Neutrophil (primary cell): ENCODE data around the gene MIXL1.
"Not testable (repeated sequence)": the region's sequence is repeated elsewhere in the genome, so short reads cannot be mapped to it uniquely, and the experiment has no call there.

ENCODE experiments used
- H3K27ac ChIP-seq: fragments of 200-600 bp; sonication (generic); 2 replicates; pipeline ENCODE4 v1.5.1; 2016; ENCODE audit warnings: mild to moderate bottlenecking, moderate library complexity
- H3K27me3 ChIP-seq: fragments of 200-600 bp; sonication (generic); 2 replicates; pipeline ENCODE4 v1.6.0; 2016; ENCODE audit warnings: mild to moderate bottlenecking
- H3K36me3 ChIP-seq: fragments of 200-600 bp; sonication (generic); 2 replicates; pipeline ENCODE4 v1.5.1; 2017
- H3K4me1 ChIP-seq, 2 experiments: fragments of 200-600 bp in 1 of 2; sonication (generic) in 1 of 2; 1 replicate in 1 of 2; 2 replicates in 1 of 2; pipeline versions ENCODE4 v1.5.1 to v1.6.1; 2013 to 2016; ENCODE audit warnings: low read depth in 1 of 2, low read length in 1 of 2, mild to moderate bottlenecking in 1 of 2, moderate library complexity in 1 of 2; ENCODE audit not compliant: control insufficient read depth in 1 of 2, insufficient read depth in 1 of 2
- H3K4me3 ChIP-seq, 2 experiments: fragments of 200-600 bp in 1 of 2; sonication (generic) in 1 of 2; 1 replicate in 1 of 2; 2 replicates in 1 of 2; pipeline ENCODE4 v1.5.1; 2013 to 2016; ENCODE audit warnings: low read depth in 1 of 2, low read length in 1 of 2, mild to moderate bottlenecking in 1 of 2, moderate library complexity in 1 of 2
- H3K9me3 ChIP-seq: fragments of 200-600 bp; sonication (generic); 2 replicates; pipeline ENCODE4 v1.5.1; 2016
- TF ChIP-seq, protein P1 (sequence below): fragments of 200-600 bp; sonication (generic); IDR thresholded peaks from 2 replicates; pipeline ENCODE4 v1.5.1; 2016; ENCODE audit warnings: antibody characterized with exemption

MIXL1 gene

DNA sequence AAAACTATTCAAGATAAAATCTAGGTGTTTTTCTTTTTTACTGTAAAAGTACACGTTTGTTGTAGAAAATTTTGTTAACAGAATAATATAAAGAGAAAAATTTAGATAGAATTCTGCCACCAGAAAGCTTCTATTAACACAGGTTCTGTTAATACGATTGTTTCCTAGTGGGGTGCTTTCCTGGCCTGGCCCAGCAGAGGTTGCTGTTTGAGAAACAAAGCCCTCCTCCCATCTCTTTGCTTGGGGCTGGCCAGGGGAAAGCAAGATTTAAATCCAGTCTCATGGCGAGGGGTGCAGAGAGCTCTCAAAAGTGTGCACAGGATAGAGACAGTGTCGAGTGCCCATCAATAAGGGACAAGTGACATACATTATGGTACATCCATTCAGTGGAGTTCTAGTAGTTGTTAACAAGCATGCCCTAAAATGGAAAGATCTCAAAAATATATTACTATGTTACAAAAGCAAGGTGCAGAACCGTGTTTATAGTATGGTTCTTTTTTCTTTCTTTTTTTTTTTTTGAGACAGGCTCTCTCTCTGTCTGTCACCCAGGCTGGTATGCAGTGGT lies 22.4 kb upstream of the MIXL1 start:
- no peaks in the 10 kb centered on the region for H3K9me3 ChIP-seq
- TF ChIP-seq, protein P1, sequence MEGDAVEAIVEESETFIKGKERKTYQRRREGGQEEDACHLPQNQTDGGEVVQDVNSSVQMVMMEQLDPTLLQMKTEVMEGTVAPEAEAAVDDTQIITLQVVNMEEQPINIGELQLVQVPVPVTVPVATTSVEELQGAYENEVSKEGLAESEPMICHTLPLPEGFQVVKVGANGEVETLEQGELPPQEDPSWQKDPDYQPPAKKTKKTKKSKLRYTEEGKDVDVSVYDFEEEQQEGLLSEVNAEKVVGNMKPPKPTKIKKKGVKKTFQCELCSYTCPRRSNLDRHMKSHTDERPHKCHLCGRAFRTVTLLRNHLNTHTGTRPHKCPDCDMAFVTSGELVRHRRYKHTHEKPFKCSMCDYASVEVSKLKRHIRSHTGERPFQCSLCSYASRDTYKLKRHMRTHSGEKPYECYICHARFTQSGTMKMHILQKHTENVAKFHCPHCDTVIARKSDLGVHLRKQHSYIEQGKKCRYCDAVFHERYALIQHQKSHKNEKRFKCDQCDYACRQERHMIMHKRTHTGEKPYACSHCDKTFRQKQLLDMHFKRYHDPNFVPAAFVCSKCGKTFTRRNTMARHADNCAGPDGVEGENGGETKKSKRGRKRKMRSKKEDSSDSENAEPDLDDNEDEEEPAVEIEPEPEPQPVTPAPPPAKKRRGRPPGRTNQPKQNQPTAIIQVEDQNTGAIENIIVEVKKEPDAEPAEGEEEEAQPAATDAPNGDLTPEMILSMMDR: no peak
- no peaks in the 10 kb centered on the region for H3K27me3 ChIP-seq
- peaks cover 0 to 5% of the 10 kb centered on the region in 2 experiments for H3K4me1 ChIP-seq
- no peaks in the 10 kb centered on the region for H3K36me3 ChIP-seq
- H3K27ac ChIP-seq: no peak overlapping the region
- H3K4me3 ChIP-seq: no peak overlapping the region

DNA sequence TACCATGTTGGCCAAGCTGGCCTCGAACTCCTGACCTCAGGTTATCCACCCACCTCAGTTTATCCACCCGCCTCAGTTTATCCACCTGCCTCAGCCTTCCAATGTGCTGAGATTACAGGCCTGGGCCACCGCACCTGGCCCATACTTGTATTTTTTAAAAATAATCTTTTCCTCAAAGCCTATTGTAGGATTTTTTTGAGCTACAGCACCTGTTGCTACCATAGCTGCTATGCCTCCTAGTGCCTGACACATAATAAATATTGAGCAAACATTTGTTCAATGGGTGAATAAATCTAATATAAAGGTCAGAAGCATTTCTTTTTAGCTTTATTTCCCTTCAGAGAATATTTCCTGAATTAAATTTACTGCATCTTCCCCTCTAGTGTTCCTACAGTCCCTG lies 21.2 kb upstream of the MIXL1 start:
- Histone ChIP-seq H3K9me3 (no peaks in the 10 kb centered on the region), H3K27me3 (no peaks in the 10 kb centered on the region), H3K36me3 (no peaks in the 10 kb centered on the region), H3K4me3 (no peak overlapping the region), H3K27ac (no peak overlapping the region), H3K4me1 (peaks cover 0 to 5% of the 10 kb centered on the region in 2 experiments)
- TF ChIP-seq, protein P1: no peak

DNA sequence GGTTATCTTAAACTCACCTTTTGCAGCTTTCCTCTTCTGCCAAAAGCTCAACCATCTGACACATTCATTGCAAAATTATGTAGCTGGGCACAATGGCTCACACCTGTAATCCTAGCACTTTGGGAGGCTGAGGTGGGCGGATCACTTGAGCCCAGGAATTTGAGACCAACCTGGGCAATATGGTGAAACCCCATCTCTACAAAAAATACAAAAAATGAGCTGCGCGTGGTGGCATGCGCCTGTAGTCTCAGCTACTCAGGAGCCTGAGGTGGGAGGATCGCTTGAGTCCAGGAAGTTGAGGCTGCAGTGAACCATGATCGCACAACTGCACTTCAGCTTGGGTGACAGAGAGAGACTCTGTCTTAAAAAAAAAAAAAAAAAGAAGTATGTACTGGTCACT lies 20.8 kb upstream of the MIXL1 start:
- not testable (repeated sequence) for H3K36me3 ChIP-seq, H3K4me1 ChIP-seq, H3K4me3 ChIP-seq, H3K27ac ChIP-seq, H3K9me3 ChIP-seq, H3K27me3 ChIP-seq

DNA sequence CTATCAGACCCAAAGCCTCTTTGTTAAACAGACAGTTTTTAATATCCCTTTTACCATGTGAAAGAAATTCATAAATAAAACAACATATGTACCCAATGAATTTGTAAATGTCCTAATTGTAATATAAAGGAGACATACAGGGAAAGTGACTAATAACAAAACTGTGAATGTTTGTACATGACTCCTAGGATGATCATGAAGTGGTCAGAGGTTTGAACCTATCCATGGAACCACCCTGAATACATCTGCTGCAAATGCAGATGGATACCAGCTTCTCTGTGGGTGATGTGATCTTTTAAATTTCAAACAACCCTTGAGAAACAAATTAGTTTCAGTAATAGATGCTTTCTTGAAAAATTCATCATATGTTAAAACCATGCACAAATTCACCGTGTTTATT lies 20.2 kb upstream of the MIXL1 start:
- H3K27me3 ChIP-seq: no peaks in the 10 kb centered on the region
- TF ChIP-seq, protein P1: no peak
- H3K36me3 ChIP-seq: no peaks in the 10 kb centered on the region
- no peaks in the 10 kb centered on the region for H3K9me3 ChIP-seq
- no peak overlapping the region for H3K27ac ChIP-seq
- no peak overlapping the region for H3K4me3 ChIP-seq
- peaks cover 0 to 5% of the 10 kb centered on the region in 2 experiments for H3K4me1 ChIP-seq

DNA sequence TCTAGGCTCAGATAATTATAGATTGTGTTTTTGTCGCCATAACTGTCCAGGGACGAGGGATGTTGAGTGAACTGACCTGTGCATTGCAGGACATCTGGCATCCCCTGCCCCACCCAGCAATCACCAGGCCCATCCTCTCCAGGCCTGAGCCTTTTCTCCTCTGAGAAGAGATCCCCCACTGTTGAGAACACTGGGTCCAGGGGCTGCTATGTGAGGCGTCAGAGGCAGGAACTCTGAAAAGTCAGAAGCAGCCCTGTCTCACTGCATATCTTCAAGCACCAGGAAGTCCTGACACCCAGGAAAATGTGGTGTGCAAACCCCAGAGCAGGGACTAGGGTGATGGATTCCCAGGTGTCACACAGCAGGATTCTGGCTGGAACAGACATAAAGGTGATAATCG lies 19.8 kb upstream of the MIXL1 start:
- Histone ChIP-seq H3K27me3 (no peaks in the 10 kb centered on the region), H3K36me3 (no peaks in the 10 kb centered on the region), H3K27ac (no peak overlapping the region), H3K4me1 (peaks cover 0 to 5% of the 10 kb centered on the region in 2 experiments), H3K9me3 (no peaks in the 10 kb centered on the region), H3K4me3 (no peak overlapping the region)
- TF ChIP-seq, protein P1: no peak

DNA sequence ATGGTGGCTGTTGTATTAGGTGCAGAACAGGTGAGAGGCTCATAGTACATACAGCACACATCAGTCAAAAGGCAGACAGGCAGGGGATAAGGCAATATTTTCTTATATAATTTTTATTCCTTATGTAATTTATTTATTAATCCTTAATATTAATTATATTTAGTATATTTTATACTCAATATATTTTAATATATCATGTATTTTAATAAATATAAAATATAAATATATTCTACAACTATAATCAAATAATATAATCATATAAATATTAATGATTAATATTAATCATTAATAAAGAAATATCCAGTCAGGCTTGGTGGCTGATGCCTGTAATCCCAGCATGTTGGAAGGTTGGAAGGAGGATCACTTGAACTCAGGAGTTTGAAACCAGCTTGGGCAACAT lies 19.3 kb upstream of the MIXL1 start:
- peaks cover 0 to 5% of the 10 kb centered on the region in 2 experiments for H3K4me1 ChIP-seq

More for the DNA sequence above, 19.3 kb upstream of the MIXL1 start:
- Histone ChIP-seq H3K27ac (no peak overlapping the region), H3K4me3 (no peak overlapping the region), H3K9me3 (no peaks in the 10 kb centered on the region), H3K27me3 (no peaks in the 10 kb centered on the region), H3K36me3 (no peaks in the 10 kb centered on the region)
- TF ChIP-seq, protein P1: no peak
